Hindlimb muscle (tissue), 1 donor: ENCODE measurements around the gene NLRP10. TPM values are rescaled to one million over a fixed set of nuclear protein-coding genes. Genes with fewer than 3 reads are reported as not detected.
"Not testable (repeated sequence)": the region's sequence is repeated elsewhere in the genome, so short reads cannot be mapped to it uniquely, and the experiment has no call there.

Experiments
- DNase-seq: peaks from one replicate; pipeline ENCODE4 v3.0.0-alpha.2; 2013
- polyA plus RNA-seq: library from polyadenylated mRNA; unstranded; fragments of 120-200 nt; gene quantifications from one replicate; pipeline ENCODE4 v1.2.1, GENCODE V29; 2013; ENCODE audit not compliant: insufficient read length

Gene NLRP10, protein sequence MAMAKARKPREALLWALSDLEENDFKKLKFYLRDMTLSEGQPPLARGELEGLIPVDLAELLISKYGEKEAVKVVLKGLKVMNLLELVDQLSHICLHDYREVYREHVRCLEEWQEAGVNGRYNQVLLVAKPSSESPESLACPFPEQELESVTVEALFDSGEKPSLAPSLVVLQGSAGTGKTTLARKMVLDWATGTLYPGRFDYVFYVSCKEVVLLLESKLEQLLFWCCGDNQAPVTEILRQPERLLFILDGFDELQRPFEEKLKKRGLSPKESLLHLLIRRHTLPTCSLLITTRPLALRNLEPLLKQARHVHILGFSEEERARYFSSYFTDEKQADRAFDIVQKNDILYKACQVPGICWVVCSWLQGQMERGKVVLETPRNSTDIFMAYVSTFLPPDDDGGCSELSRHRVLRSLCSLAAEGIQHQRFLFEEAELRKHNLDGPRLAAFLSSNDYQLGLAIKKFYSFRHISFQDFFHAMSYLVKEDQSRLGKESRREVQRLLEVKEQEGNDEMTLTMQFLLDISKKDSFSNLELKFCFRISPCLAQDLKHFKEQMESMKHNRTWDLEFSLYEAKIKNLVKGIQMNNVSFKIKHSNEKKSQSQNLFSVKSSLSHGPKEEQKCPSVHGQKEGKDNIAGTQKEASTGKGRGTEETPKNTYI
- polyA plus RNA-seq = not detected

DNA sequence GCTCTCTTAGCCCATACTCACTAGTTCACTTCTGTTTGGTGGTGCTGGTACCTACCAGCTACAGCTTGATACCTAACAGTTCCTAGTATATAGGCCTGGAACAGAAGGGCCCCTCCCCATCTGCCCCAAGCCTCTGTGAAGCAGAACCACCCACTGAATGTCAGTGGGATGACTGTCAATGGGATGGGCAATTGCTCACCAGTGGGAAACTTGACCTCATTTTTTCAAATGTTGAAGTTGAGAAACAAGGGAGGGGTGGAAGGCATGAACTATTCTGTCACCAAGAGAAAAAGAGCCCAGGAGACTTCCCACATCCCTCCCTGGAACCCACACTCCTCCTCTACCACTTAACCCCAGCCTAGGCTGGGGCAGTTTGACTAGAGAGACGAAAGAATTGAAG is at the start of gene NLRP10:
Gene NLRP10 (minus strand): TSS at position 62 of the 400 bp plus-strand sequence. CDS start 1,952 bp downstream, outside the sequence.
- no peak for DNase-seq

- DNase-seq = no peak
Measured at GRCh38 chr11:8013833-8014232, 48.6 kb upstream of the NLRP10 start.

DNA sequence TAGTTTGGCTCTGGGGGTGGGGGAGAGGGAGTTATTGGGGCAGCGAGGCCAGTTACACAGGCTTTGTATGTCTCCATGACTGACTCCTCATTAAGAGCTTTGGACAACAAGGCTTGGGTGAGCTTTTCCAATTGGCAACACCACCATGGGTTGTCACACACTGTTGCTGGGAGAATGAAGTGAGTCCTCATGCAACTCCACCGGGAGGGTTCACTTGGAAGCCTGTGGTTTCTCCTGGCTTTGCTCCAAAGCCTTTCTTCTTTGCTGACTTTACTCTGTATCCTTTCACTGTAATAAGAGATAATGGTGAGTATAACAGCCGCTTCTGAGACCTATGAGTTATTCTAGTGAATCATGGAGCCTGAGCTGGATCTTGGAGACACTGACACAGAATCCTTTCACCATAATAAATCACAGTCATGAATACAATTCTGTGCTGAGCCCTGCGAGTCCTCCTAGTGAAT is 46.8 kb upstream of the NLRP10 start:
- no peak for DNase-seq

- no peak for DNase-seq
Measured at GRCh38 chr11:8011371-8011770, 46.1 kb upstream of the NLRP10 start.

DNA sequence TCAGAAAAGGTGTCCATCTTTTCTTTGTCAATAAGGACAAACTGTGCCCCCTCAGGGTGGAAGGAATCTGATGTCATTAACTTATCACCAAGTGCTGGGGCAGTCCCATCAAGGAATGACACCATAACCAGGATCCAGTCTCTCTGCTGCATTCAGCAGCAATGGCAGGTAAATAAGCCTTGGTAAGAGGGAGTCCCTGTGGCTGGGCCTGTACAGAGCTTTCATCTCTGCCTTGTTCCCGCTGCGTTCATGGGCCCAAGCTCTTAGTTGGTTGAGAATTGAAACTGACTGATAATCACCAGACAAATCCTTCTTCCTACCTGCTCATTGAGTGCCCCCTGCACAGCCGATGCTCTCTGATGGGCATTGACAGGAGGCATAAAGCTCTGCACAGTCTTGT is 44.6 kb upstream of the NLRP10 start:
- DNase-seq = no peak

DNA sequence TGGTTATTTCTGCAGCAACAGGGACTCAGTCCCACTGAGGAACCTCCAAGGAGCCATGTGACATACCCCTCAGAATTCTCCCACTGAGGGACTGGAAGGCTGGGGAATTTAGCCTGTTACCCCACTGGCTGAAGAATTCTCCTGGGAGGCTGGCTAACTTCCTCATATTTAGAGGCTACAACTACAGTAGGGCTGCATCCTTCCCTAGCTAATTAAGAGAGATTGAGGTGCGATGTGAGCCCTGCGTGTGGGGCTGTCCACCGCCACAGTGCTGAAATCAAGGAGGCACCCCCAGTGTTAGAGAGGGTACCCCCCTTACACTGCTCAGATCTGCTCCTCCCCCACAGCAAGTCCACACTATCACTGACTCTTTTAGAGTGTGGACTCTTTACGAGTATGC is 43.0 kb upstream of the NLRP10 start:
- DNase-seq = no peak

- peak; percentile 43 for DNase-seq
Measured at GRCh38 chr11:8006349-8006977, 41.2 kb upstream of the NLRP10 start.

GRCh38 chr11:8005556-8005955 is 40.3 kb upstream of the NLRP10 start:
- DNase-seq = no peak

DNA sequence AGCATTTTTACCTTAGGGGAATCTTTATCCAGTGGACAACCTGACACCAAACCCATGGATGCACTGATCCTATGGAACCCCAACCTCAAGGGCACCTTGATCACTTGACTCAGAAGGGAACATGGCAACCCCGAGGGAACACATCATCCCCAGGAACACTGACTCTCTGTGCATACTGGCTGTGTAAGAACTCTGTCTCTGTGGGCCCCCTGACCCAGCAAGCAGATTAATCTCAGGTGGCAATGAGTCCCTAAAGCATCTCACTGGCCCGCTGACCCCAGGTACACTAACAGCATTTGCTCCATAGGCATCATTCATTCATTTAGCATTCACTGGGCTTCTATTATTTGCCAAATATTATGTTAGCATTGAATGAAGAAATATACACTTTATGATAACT is 38.8 kb upstream of the NLRP10 start:
- no peak for DNase-seq

GRCh38 chr11:8003187-8003586 is 37.9 kb upstream of the NLRP10 start:
- no peak for DNase-seq

DNA sequence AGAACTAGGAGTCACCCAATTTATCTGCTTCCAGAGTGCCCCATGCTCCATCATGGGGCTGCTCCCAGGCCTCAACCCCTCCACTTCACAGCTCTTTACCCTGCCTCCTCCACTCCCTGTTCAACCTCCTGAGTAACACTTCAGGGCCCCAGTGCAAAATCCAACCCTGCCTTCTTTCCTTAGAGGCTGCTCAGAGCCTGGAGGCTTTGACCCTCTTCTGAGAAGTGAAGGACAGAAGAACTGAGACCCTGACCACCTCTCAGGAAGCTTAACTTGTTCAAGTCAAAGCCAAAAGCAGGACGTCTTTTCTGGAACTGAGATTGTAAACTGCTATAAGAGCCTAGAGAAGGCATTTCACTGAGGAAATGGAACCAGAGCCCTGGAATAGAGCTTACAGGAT is 37.4 kb upstream of the NLRP10 start:
- DNase-seq = no peak

- no peak for DNase-seq
Measured at GRCh38 chr11:8000390-8000789, 35.1 kb upstream of the NLRP10 start.

DNA sequence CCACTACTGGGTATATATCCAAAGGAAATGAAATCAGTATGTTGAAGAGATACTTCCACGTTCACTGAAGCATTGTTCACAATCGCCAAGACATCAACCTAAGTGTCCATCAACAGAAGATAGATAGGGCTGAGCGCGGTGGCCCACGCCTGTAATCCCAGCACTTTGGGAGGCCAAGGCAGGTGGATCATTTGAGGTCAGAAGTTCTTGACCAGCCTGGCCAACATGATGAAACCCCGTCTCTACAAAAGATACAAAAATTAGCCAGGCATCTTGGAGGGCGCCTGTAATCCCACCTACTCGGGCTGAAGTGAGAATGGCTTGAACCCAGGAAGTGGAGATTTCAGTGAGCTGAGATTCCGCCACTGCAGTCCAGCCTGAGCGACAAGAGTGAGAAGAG is 34.5 kb upstream of the NLRP10 start:
- no peak for DNase-seq

GRCh38 chr11:7994581-7995278 is 29.5 kb upstream of the NLRP10 start:
- no peak for DNase-seq

DNA sequence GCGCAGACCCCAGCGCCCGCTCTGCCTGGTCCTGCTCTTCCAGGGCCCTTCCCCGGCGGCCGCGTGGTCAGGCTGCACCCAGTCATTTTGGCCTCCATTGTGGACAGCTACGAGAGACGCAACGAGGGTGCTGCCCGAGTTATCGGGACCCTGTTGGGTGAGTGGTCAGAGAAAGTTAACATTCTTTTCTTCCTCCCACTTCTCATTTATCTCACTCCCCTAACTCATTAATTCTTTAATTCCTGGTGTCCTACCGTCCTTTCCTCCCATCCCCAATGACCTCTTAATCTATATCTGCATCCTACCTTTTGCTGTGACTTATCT is 22.3 kb upstream of the NLRP10 start:
- not testable (repeated sequence) for DNase-seq

DNA sequence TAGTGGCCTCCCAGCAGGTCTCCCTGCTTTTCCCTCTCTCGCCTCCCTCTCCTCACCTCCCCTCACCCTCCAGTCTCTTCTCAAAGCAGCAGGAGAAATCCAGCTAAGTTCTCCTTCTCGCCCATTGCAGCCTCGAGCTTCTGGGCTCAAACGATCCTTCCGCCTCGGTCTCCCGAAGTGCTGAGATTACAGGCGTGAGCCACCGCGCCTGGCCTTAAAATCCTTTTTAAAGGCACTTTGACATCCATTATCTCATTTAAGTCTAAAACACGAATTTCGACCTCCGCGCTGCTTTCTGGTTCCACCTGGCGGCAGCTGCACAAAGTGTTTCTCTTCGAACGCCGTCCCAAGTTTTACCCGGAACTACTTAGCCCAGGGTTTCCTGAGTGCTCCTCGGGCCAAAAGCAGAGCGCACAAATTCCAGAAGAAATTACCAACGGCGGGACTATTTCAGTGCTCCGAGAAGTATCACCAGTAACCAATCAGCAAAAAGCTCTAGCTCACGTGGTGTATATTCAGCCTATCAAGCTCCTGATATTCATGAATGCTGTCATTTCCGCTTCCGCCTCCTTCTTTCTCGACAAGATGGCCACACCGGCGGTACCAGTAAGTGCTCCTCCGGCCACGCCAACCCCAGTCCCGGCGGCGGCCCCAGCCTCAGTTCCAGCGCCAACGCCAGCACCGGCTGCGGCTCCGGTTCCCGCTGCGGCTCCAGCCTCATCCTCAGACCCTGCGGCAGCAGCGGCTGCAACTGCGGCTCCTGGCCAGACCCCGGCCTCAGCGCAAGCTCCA is 21.7 kb upstream of the NLRP10 start, which contains the start of gene EIF3F:
Gene EIF3F (plus strand): TSS at position 570 of the 792 bp plus-strand sequence. CDS start 16 bp downstream, at position 586.
- DNase-seq = peak; percentile 98

DNA sequence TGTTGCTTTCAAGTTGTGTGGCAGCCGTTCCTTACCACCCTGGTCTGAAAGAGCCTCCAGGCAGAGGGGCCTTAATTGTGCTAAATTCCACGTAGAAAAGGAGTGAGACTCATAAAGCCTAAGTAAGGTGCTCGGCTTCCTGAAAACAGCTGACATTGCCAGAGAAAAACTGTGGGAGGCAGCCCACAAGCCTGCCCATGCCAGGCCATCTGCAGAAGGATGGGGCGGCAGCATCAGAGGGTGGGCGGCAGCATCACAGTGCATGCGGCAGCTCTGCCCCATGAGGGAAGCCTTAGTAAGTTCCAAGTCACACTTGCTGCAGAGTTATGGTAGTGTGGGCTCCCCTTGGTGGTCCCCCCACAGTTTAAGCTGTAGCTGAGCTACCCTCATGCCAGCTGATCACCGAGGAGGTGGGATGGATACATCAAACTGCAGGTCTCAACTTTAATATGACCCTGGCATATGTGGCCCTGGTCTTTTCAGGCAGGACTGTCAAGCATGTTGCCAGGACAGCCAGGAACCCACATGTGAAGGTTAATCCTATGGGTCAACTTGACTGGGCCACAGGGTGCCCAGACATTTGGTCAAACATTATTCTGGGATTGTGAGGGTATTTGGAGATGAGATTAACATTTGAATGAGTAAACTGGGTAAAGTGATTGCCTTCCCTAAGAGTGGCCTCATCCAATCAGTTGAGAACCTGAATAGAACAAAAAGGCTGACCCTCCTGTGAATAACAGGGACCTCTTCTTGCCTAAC is 18.8 kb upstream of the NLRP10 start:
- no peak for DNase-seq

GRCh38 chr11:7982582-7983119 is 17.4 kb upstream of the NLRP10 start:
- no peak for DNase-seq

- DNase-seq = no peak
Measured at GRCh38 chr11:7981619-7982157, 16.4 kb upstream of the NLRP10 start.

- no peak for DNase-seq
Measured at GRCh38 chr11:7977232-7977917, 12.1 kb upstream of the NLRP10 start.
